GM21367 (cell line): ENCODE results near the gene RRM1.
"Not testable (repeated sequence)": the region's sequence is repeated elsewhere in the genome, so short reads cannot be mapped to it uniquely, and the experiment has no call there.

Experiments used
- ATAC-seq: cut with Tn5 transposase; IDR thresholded peaks from one replicate; pipeline ENCODE4 v1.9.1; 2021; ENCODE audit not compliant: unreplicated experiment

Gene RRM1

DNA sequence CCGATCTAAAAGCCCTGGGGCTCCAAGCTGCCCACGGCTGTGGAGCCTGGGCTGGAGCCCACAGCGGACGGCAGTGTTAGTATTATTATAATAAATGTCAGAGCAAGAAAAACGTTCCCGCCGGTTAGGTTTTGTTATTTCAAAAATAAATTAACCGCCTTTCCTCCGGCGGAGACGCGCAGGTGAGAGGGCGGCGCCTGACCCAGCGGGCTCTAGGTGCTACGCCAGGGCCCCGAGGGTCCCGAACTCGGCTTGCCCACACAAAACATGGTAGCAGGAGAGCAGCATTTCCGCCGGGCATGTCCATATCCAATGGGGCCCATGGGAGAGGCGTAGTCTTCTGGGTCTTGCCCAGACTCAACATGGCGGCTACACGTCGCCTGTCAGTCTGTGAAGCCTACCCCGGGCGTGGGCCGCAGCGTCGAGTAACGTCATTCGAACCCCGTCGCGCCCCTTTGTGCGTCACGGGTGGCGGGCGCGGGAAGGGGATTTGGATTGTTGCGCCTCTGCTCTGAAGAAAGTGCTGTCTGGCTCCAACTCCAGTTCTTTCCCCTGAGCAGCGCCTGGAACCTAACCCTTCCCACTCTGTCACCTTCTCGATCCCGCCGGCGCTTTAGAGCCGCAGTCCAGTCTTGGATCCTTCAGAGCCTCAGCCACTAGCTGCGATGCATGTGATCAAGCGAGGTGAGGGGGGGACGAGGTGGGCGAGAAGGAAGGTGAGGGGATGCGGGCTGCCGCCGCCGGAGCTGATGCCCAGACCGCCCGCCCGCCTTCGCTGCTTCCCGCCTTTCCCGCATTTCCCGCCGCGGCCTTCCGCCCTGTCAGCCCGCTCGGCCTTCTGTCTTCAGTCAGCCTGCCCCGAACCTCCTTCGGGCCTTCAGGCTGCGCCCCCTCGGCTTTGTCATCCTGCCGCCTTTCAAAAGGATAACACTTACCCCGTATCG, at the start of gene RRM1:
Gene RRM1 (plus strand): TSS at position 452 of the 944 bp plus-strand sequence. CDS start 214 bp downstream, at position 666.
- peak; percentile 93 for ATAC-seq

DNA sequence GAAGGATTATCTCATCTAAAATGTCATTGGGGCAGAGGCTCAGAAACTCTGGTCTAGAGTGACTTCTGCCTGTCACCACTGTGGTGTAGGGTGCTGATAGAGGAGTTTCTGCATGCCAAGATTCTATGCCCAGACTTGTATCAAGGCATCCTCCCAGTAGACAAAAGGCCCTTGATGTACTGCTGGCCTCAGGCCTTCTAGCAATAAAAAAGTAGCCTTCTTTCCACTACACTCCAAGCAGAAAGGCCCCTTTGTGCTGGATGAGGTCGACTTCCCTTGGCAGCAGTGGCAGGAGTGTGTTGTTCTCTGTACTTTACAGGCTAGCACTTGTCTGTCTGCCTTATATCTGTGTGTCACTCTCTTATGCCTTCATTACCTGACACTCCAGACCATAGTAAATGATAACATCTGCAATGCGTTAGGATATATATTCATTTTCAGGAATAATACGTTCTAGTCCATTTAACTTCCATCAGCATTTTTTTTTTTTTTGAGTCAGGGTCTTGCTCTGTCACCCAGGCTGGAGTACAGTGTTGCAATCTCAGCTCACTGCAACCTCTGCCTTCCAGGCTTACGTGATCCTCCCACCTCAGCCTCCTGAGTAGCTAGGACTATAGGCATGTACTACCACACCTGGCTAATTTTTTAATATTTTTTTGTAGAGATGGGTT, 49.5 kb upstream of the RRM1 start:
- no peak for ATAC-seq

DNA sequence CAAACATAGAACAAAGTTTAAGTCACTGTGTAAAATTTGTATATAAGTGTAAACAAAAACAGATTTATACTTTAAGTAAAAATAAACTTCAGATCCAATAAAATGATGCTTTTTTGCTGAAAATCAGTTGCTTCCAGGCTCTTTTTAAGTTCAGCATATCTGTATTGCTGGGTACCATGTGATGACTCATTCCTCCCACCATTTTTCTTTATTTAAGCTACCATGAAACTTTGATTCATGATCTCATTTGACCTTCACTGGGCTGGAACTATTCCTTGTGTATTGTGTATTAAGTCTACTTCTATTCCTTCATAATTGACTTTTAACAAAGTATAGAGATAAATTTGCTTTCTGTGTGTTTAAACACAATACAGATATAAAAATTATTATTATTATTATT, 46.3 kb upstream of the RRM1 start:
- no peak for ATAC-seq

- no peak for ATAC-seq
Measured at GRCh38 chr11:4049006-4049405, 45.6 kb upstream of the RRM1 start.

DNA sequence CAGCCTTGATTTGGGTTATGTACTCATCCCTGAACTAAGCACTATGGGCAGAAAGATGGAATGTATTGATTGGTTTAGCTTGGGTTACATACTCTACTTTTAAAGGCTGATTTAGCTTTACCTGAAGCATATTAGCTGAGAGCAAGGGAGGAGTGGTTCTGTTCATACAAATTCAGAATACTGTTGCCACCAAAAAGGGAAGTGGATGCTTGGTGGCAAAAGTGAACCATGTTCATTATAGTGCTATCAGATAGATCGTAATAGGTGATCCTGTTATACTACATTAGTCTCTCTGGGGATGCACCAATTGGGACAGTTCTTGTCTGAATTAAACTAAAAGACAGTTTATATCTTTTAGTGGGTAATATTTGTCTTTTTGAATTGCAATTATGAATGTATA, 44.5 kb upstream of the RRM1 start:
- no peak for ATAC-seq

DNA sequence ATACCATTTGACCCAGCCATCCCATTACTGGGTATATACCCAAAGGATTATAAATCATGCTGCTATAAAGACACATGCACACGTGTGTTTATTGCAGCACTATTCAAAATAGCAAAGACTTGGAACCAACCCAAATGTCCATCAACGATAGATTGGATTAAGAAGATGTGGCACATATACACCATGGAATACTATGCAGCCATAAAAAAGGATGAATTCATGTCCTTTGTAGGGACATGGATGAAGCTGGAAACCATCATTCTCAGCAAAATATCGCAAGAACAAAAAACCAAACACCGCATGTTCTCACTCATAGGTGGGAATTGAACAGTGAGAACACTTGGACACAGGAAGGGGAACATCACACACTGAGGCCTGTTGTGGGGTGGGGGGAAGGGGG, 41.4 kb upstream of the RRM1 start:
- ATAC-seq = not testable (repeated sequence)

- ATAC-seq = no peak
Measured at GRCh38 chr11:4054643-4055042, 40.0 kb upstream of the RRM1 start.

GRCh38 chr11:4059424-4059823, 35.2 kb upstream of the RRM1 start:
- ATAC-seq = no peak

GRCh38 chr11:4060182-4060923, 34.2 kb upstream of the RRM1 start:
- ATAC-seq = no peak

DNA sequence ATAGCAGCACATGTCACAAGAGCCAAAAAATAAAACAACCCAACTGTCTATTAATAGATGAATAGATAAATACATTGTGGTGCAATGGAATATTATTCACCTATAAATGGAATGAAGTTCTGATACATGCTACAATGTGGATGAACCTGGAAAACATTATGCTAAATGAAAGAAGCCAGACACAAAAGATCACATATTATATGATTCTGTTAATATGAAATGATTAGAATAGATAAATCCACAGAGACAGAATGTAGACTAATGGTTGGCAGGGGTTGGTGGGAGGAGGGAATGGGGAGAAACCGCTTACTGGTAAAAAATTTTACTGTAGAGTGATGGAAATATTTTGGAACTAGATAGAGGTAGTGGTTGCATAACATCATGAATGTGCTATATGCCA, 32.9 kb upstream of the RRM1 start:
- no peak for ATAC-seq

GRCh38 chr11:4063348-4063747, 31.3 kb upstream of the RRM1 start:
- ATAC-seq = no peak

DNA sequence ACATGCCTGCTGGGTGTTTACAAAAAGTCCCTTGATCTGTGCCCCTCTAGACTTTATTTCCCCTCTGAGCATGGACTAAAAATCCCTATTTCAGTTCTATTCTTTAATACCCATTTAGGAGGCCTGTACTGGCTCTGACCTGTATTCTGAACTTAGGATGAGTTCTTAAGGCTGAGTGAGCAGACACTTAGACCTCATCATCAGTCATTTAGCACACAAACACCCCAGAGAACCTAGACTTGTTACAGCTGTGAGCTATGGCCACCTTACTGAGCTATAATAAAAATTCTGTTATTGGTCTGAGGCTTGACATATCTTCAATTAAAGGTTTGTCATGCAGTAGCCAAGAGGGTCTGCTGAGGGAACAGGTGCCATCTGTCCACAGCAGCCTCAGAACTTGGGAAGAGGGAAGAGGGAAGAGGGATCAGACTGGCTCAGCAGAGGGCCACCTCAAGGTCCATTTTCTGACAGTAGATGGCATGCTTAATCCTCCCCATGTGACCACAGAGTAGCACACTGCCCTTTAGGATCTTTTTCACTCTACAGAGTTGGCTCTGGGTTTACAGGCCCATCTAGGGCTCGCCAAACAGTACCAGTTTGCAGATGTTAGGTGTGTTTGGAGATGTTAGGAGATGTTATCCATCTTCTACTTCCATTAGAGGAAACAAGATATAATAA, 30.2 kb upstream of the RRM1 start:
- ATAC-seq = no peak

GRCh38 chr11:4065086-4065485, 29.5 kb upstream of the RRM1 start:
- ATAC-seq = no peak

DNA sequence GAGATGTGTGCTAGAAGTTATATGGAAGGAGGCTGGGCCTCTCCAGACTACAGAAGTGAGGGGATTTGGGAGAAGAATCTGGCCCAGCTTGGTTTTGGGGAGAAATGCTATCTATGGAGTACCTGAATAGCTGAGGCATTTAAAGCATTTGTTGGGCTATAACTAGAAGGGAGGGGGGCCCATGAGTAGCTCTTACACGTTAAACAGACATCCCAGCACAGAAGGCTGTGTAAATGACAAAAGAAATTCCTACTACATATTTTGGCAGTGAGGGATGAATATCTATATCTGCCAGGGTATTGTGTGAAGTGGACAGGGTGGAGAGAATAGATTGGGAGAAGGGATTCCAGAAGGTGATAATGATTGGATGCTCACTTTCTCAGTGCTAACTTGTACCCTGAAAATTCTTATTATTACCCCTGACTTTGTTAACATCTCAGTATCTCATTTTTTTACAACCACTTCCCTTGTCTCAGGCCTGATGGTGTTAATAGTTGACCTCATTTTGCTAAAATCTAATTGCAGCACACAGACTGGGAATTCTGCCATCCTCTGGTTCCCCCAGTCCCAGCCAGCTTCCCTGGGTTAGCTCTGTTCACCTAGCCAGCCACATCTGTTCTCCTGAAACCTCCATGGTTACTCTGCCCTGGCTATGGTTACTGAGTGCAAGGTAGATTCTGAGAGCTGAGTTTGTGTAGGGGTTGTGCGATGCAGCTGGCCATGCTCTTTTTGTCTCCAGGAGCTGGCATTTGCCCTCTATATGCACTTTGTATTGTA, 28.8 kb upstream of the RRM1 start:
- no peak for ATAC-seq

DNA sequence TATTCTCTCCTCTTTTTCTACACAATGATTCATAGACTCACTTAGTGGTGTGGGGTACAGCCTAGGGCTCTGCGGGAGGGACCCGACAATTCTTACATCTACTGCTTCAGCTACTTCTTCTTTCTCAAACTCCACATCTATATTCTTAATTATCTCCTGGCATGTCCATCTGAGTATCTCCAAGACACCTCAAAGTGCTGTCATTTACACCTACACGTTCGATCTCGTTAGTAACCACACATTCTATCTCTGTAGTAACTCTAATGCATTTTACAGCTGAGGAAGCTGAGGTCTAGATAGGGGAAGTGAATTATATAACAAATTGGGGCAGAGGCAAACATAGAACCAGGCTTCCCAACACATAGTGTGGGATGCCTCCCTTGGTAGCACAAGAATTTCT, 27.7 kb upstream of the RRM1 start:
- no peak for ATAC-seq

DNA sequence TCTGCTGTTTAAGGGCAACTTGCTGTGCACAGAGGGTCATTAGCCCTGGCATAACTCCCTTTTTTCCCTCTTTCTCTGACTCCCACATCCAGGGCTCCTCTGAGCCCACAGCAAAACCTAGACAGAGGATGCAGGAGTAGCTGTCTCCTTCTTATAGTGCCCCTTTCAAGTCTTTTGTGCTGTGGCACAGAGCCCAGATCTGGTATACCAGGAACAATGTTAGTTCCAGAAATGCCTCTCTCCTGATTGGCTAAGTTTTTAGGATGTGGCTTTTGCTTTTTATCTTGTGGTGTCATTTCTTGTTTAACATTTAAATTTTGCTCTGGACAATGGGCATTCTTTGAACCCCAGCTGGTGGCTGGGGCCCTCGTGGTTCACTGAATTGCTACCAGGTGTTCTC, 25.6 kb upstream of the RRM1 start:
- no peak for ATAC-seq

GRCh38 chr11:4071325-4071724, 23.3 kb upstream of the RRM1 start:
- no peak for ATAC-seq

DNA sequence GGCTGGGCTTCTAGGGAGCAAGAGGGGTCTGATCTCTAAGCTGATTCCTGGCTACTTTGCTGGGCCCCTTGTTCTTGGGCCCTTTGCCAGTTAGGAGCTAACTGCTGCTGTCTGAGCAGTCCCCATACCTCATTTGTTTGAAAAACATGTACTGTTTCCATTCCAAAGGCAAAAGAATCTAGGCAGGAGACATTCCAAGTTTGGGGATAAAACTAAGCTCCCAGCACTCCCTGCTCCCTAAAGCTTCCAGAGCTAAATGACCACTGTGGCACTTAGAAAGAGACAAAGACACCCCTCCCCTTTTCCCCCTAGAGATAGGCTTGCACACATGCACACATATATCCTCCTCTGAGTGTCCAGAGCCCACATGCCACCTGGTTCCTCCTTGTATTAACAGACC, 22.7 kb upstream of the RRM1 start:
- ATAC-seq = no peak

GRCh38 chr11:4072668-4073285, 21.8 kb upstream of the RRM1 start:
- ATAC-seq = peak; percentile 53

DNA sequence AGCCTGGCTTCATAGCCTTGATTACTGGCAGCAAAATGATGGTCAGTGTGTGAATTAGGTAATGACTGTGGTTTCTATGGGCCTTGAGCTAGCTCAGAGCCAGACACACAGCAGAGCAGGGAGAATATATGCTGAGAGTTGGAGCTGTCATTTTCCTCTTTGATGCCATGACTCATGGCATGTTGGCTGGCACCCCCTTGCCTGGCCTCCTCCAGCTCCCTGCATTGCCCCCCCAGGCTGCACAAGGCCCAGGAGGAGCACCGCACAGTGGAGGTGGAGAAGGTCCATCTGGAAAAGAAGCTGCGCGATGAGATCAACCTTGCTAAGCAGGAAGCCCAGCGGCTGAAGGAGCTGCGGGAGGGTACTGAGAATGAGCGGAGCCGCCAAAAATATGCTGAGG, 20.3 kb upstream of the RRM1 start:
- ATAC-seq = no peak
